Cerebellar nuclear complex (tissue), 1 donor: Measurements from ENCODE around the gene SPTBN5.

Experiments
- DNase-seq, 2 experiments: peaks; one replicate each; lab custom pipeline; 2025; lab: John Stamatoyannopoulos, UW

The SPTBN5 gene

DNA sequence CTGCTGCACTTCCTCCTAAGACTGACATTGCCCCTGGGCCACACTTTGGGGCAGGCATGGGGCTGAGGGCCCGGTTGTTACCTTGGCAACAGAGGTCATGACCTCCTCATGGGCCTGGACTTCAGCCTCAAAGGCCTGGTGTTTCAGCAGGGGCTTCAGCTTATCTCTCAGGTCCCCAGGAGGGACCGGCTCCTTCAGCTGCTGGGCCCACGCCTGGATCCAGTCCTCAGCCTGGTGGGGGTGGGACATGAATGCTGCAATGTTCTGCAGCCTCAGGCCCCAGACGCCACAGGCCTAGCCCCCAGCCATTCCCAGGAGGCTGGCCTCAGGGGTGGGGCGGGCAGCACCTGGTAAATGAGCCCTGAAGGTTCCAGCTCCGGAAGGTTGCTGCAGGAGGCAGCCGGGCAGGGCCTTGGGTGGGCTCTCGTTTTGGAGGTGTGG is 27.6 kb downstream of the SPTBN5 start:
- no peak for DNase-seq

DNA sequence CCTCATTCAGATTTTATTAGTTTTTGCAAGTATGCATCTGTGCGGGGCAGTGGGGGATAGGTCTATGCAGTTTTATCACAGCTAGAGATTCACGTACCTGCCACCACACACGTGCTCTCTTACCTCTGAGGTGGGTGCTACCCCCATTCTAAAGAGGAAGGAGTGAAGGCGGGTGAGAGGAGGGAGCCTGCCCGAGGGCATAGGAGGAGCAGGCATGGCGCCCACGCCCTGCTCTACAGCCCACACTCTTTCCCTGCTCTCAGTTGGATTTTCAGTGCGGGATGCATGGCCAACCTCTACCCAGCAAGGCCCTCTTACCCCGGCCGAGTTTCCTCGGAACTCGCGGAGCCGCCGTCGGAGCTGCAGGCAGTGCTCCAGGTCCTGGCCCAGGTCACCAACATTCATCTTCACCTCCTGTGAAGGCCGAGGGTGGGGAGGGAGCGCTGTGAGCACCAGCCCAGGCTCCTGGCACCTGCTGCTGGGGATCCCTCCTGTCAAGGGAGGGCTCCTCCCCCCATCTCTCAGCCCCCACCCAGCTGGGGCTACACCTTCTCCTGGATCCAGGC is 28.3 kb downstream of the SPTBN5 start:
- DNase-seq, result no peak

DNA sequence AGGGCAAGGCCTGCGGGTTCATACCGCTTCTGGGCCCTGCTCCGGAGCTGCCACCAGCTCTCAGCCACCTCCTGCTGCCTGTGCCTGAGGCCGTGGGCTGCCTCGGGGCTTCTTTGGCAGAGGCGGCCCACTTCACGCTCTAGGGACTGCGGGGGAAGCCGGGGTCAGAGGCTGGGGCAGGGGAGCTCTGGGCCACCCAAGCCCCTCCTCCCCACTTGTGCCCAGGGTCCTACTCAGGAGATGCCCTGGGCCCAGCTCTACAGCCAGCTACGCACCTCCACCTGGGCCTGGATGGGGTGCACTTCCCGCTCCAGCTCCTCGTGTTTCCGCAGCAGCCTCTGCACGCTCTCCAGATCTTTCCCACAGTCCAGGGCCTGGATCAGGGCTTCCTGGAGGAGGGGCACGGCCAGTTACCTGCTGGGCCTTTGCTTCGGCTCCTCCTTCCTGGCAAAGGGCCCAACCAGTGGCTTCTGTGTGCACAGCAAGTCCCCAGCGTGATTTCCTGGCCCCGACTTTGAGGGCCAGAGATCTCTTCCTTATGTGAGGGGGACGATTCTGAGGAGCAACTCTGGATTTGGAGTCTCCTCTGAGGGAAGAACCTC is 31.2 kb downstream of the SPTBN5 start:
- no peak for DNase-seq

DNA sequence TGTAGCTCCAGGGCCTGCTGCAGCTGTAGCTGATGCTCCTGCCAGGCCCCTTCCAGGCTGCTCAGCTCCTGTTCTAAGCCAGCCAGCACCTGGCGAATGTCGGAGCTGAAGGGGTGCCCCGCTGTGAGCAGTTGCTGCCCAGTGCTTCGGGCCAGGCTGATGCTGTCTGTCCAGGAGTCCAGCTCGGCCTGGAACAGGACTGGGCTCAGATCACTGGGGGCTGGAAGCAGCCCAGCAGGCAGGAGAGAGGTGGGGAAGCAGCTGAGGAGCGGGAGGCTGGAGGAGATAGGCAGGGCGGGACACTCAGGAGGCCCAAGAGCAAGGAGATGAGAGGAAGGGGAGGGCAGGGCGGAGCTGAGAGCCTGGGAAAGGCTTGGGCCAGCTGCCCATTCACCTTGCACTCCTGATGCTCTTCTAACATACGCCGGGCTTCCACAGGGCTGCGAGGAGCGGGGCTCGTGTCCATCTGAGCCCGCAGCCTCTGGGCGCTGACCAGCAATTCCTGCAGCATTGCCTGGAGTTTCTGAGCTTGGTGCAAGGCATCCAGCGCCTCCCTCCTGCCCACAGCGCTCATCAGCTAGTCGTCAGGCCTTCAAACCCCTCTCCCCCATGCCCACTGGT is 32.0 kb downstream of the SPTBN5 start:
- no peak for DNase-seq

DNA sequence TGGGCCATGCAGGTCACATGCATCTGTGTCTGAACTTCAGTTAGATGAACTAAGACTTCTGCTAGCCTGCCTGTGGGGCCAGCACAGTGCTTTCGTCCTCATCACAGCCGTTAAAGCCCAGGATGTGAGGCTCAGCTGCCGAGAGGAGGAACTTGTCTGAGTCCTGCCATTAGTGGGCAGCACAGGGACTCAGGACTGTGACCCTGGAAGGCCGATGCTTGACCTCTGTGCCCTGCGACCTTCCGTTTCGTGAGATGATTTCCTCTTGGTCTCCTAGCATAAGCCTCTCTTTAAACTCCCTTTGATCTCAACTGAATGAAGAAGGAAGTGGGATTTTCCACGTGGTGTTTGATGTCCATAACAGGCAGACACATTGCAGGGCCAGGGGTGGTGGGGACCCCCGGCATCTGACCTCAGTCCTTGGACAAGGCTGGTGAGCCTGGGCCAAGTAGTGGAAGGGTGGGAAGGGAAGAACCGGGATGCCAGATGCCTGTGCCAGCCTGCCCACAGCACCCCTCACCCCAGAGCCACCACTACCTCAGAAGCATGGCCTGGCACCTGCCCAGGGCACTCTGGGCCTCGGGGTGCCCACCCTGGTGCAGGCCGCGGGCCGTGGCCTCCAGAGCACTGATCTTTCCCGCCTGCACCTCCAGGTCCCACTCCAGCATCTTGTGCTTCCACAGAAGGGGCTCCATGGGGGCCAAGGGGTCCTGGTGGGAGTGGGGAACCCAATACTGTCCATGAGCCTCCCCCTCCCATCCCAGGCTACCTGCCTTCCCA is 33.6 kb downstream of the SPTBN5 start:
- DNase-seq, result no peak

DNA sequence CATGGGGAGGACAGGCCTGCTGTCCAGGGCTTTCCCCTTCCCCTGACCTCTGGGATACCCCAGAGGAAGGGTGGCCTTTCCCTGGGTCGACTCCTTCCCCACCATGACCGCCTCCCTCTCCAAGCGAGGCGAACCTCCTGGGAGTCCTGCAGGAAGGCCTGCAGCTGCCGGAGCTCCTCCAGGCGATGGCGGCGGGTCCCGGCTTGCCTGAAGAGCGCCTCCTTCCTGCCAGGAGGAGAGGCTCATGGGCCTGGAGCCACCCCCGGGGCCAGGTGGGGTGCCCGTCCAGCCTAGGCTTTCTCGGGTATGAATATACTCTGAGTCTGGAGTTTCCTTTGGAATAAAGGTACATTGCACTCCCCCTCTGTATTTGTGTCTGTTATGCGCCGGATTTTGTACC is 35.1 kb downstream of the SPTBN5 start:
- no peak for DNase-seq

DNA sequence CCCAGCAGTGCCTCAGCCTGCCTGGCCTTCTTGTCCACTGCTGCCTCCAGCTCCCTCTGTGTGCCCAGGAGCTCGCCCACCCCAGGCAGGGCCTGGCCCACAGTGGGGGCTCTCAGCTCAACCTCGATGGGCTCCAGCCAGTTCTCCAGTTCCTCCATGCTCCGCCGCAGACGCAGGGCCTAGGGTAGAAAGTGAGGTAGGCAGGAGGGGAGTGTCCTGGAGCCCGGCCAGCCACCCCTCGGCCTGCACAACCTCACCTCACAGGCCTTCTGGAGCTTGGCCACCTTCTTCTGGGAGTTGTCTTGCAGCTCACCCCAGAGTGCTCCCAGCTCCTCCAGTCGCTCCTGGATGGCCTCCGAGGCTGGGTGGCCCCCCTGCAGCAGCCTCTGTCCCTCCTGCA is 36.5 kb downstream of the SPTBN5 start:
- DNase-seq, result no peak

DNA sequence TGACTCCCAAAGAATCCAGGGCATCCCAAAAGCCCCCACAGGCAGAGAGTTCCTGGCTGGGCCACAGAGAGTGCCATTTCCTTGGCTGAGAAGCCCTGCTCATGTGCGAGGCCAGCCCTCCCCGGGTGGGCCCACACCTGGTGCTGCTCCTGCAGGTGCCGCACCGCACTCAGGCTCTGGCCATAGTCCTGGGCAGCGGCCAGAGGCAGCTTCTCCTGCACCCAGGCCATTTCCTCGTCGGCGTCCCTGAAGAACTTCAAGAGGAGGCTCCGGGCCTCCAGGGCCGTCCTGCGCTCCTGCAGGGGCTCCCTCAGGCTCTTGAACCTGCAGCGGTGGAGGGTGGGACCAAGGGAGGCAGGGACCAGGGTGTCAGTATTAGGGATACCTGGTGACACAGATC is 37.1 kb downstream of the SPTBN5 start:
- DNase-seq, result no peak

DNA sequence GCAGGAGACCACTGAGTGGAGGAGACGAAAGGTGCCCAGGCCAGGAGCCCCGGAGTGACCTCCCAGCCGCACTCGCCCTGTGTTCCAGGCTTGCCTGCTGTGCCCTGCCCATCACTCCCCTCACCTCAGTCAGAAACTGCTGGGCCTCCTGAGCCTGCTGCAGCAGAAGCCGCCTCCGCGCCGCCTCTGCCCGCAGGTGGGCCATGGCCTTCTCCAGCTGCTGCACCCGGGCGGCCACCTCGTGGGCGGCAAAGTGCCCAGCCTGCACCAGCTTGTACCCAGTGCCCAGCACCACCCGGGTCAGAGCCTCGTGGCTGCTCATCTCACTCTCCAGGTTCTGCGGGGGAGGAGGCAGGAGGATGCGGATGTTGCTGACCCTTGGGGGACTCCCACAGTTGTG is 37.6 kb downstream of the SPTBN5 start:
- no peak for DNase-seq

DNA sequence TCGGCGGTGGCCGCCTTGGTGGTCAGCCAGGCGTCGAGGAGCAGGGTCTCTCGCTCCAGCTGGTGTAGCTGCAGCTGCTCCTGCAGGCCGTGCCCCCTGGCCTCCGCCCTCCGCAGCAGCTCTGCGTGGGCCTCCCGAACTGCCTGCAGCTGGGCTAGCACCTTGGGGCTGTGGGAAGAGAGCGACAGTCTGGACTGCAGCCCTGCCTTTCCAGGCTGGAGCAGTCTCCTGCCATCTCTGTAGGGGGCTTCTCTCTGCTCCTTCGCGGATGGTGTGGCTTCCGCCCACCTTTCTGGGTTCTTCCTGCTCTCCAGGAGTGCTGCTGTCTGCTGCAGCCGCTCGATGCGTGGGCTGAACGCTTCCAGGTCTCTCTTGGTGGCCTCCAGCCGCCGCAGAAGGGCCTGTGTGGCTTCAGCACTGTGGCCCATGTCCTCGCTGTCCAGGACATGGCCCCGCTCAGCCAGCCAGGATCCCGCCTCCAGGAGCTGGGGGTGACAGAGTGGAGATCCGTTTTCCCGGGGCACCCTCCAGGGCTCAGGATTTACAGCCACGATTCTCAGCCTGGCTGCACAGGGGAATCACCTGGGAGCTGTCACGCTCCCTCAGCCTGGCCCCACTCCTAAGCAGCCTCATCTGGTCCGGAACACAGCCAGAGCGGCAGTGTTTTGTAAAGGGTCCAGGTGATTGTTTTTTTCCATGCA is 38.4 kb downstream of the SPTBN5 start:
- no peak for DNase-seq

DNA sequence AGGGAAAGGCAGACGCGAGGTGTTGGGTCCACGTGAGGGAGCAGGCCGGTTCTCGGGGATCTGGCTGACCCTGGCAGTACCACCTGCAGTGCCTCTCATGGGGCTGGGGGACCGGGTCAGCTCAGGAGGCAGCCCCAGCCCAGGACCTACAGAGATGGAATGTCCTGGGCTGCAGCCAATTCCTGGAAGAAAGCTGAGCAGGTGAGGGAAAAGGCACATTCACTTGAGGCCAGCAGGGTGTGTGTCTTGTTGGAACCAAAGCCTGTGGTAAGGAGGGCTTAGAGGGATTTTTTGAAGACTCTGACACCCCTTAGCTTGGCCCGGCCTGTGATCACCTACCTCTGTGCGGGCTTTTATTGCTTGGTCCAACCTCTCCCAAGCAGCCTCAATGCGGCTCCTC is 39.4 kb downstream of the SPTBN5 start:
- no peak for DNase-seq

DNA sequence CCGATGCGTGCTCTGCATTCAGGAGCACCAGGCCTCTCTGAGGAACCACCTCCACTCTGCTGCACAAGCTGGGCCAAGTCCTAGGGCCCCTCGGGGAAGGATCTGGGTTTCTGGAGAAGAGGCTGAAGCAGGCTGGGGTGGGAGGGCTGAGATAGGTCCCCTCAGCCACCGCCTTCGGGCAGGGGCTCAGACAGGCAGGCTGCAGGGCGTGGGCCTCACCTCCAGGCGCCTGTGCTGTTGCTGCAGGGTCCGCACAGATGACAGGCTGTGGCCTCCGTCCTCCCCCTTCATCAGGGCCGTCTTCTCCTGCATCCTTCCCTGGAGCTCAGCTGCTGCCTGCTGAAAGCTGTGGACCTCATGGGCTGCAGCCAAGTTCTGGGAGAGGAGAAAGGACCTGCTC is 40.0 kb downstream of the SPTBN5 start:
- DNase-seq, result no peak

DNA sequence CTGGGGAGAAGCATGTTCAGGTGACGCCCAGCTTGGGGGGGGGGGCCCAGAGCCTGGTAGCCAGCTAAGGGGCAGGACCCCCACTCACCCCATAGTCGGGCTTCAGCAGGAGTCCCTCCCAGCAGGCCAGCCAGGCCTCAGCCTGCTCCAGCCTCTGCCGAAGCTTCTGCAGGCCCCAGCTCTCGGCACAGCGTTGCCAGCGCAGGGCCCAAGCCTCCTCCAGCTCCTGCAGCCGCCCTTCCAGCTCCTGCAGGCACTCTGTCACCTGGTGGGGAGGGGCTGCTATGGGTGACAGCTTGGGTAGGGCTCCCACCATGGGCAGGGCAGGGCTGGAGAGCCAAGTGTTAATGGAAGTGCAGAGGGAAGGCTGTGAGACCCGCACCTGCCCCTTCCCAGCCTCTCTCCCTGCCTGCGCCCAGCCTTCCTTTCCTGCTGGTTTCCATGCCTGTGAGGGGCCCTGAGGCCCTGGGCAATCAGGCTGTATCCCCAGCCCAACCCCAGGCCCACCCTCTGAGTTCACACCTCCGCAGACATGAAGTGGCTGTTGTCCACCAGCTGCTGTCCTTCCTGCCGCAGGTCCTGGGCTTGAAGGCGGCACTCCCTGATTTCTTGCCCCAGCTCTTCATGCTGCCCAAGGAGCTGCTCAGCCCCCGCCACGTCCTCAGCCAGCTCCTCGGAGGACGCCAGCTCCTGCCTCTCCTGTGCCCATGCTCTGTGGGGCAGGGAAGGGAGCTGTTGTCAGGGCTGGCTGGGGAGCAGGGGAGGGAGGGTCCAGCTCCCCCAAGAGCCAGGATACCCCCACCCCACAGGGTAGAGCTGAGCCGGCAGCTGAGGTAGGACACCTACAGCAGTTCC is 40.9 kb downstream of the SPTBN5 start:
- no peak for DNase-seq

DNA sequence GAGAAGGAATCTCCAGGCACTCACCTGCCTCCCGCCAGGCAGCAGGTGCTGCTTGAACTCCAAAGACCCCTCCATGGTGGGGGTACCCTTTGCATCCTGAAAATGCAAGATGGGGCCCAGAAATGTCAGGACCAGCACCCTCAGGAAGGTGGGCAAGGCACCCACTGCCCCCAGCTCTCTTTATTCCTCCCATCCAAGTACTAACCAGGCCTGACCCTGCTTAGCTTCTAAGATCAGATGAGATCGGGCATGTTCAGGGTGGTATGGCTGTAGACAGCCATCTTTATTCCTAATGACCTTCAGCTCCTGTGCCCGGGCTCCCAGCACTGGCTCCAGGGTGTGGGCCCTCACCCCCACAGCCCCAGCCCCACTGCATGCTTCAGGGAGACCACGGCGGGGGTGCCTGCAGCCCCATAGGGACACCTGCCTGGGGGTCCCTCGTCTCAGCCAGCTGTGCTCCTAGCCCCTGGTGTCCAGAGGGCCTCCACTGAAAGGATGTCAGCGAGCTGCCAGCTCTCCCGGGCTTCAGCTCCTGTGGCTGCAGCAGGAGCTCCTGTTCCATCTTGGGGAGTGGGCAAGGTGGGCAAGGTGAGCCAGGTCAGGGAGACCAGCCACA is 42.0 kb downstream of the SPTBN5 start:
- no peak for DNase-seq

DNA sequence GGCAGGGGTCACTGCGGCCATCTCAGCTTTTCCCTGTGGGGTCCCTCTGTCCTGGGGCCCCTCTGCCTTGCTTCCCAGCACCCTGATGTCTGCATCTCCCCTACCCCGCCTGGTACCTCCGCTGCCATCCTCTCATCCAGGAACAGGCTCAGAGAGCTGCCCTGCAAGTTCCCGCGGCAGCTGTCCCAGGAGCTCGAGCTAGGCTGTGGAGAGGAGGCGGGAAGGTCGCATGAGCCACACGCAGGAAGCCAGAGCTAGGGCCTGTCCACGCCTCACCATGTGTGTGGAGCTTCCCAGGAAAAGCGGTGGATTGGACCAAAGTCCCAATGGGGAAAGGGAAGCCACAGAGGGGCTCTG is 42.7 kb downstream of the SPTBN5 start:
- DNase-seq, result no peak

DNA sequence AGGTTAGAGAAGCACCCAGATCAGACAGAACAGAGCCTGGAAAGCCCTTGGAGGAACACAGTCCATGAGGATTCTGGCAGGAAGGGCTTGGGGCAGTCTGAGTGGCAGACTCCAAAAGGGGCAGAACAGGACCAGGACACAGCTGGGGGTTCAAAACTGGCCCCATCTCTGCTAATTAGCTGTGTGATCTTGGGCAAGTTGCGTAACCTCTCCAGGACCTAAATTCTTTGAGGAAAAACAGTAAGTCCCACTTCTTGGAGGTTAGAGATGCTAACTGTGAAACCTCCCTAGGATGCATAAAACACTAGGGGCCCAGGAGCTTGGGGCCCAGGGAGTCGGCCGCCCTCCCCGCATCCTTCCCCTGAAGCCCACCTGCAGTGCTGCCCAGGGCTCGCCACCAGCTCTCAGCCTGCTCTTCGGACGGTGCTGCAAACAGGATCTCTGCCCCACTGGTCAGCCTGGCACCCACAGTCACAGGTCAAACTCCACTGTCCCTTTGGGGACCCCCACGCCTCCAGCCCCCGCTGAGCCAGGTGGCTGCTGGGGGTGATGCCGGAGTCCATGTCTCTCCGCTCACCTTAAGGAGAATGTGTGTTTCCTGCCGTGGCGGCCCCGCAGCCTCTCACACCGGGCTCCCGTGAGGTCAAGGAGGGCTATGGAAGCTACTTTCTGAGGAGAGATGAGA is 43.2 kb downstream of the SPTBN5 start:
- no peak for DNase-seq

DNA sequence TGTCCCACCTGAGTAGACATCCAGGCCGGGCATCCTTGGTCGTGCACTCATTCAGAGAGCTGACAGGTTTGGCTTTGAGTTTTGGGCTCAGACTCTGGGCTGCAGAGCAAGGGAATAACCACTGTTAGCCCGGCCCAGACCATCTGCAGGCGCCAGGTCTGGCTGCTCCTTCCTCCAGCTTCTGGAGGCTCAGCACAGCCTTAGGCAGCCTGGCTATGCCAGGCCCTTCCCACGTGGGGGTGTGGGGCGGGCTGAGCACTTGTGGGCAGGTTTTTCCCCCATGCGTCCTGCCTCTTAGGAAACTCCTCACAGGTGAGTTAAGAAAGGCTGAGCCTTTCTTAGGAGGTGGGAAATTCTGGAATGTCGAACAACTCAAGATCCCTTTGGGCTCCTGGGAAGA is 44.0 kb downstream of the SPTBN5 start:
- no peak for DNase-seq

DNA sequence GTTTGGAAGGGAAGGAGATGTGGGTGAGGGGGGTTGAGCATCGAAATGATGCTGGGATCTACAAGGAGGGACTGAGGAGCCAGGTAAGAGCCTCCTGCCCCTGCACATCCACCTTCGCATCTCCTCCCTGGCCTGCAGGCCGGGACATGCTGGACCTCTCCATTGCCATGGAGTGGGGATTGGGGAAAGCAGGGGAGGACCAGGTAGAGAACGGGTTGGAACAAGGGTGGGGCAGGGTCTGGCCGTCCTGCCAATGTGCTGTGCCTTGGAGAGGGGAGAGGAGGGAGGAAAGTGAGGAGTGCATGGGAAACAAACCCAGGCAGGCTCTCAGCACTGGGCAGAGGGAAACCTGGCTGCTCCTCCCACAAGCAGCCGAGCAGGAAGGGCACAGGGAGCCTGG is 44.6 kb downstream of the SPTBN5 start:
- no peak for DNase-seq

DNA sequence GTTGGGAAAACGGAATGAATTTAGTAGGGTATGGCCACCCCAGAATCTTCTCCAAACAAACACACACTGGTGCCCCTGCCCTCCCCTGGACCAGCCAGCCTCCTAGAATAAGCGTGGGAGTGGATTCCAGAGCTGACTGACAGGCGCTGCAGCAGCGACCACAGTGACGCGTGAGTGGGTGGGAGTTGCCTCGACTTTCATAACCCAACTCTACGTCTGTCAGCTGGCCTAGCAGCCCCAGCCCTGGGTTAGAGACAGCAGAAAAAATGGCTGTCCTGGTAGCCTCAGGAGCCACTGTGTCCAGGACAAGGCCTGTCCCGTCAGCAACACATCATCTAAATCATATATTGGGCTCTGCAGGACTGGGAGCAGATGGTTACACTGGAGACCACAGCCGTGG is 45.2 kb downstream of the SPTBN5 start:
- no peak for DNase-seq

DNA sequence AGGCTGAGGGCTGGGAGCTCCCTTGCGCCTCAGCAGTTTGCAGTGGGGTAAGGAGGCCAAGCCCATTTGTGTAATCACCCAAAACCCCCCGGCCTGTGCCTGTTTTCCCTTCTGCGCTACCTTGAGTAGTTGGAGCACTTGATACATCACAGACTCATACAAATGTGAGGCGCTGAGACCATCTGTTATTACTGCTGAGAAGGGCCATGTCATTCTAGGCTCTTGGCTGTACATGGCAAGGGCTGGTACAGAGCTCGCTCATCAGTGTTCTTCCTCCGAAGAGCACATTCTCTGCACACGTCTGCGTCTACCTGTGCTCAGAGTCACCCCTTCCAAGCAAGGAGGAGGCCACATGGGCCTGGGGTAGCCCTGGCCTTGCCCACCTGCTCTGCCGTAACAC is 45.9 kb downstream of the SPTBN5 start:
- DNase-seq, result peak in 1 of 2 experiments; percentile 64

DNA sequence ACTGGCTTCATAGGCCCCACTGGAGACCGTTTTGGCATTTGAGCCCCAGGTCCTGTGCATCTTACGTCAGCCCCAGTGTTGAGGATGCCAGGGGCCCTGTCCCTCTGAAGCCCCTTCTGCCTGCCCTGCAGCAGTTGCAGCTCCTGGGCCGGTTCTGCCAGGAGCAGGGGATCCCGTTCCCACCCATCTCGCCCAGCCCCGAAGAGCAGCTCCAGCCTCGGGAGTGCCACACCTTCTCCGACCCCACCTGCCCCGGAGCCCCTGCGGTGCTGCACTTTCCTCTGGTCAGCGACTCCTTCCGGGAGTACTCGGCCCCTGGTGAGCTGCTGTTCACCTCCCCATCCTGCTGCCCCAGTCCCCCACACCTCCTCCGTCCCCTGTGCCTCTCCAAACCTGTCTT is 46.6 kb downstream of the SPTBN5 start:
- no peak for DNase-seq
